WTC11 (cell line): ENCODE measurements around the gene PAQR4. TPM values are rescaled to one million over a fixed set of nuclear protein-coding genes. Genes with fewer than 3 reads are reported as not detected.
A peak's percentile ranks its signal among the peaks of the same experiment; 100 is the strongest.

Experiments used
- ATAC-seq: fragments of 200-7000 bp; cut with Tn5 transposase; 2 replicates; pipeline ENCODE4 v1.10.0; 2021; ENCODE audit warnings: mild to moderate bottlenecking, moderate library complexity
- CTCF ChIA-PET: fragments of 300-600 bp; sonication (Branson Sonifier 250); formaldehyde crosslinking; loops from one replicate; lab custom pipeline; 2021; ENCODE audit warnings: antibody characterized with exemption; lab: Charles Lee
- POLR2A ChIA-PET: fragments of 350-600 bp; sonication (Branson Sonifier 250); formaldehyde crosslinking; loops from one replicate; lab custom pipeline; 2021; ENCODE audit warnings: antibody characterized with exemption; lab: Charles Lee
- DNase-seq: peaks from one replicate; pipeline ENCODE4 v3.0.0; 2021; ENCODE audit warnings: low spot score
- H3K27ac Mint-ChIP-seq: 2 replicates; pipeline ENCODE4 v1.8.0; 2021; ENCODE audit warnings: mixed read lengths
- H3K27me3 Mint-ChIP-seq: 2 replicates; pipeline ENCODE4 v1.8.0; 2021; ENCODE audit warnings: low read depth, mild to moderate bottlenecking, moderate library complexity, mixed read lengths
- H3K36me3 Mint-ChIP-seq: 2 replicates; pipeline ENCODE4 v1.8.0; 2021; ENCODE audit warnings: mixed read lengths
- H3K4me1 Mint-ChIP-seq: 2 replicates; pipeline ENCODE4 v1.8.0; 2022; ENCODE audit warnings: mixed read lengths
- H3K4me3 Mint-ChIP-seq: 2 replicates; pipeline ENCODE4 v1.8.0; 2021; ENCODE audit warnings: mild to moderate bottlenecking, moderate library complexity, mixed read lengths
- H3K9me3 Mint-ChIP-seq: 2 replicates; pipeline ENCODE4 v1.8.0; 2021; ENCODE audit warnings: mixed read lengths
- AFF4 ChIP-seq: sonication (generic); formaldehyde crosslinking; IDR thresholded peaks from 2 replicates; pipeline ENCODE4 v1.8.1; 2023; ENCODE audit warnings: mild to moderate bottlenecking, missing genetic modification reagents, borderline replicate concordance
- ATF1 ChIP-seq: sonication (generic); formaldehyde crosslinking; IDR thresholded peaks from 2 replicates; pipeline ENCODE4 v1.8.1; 2023; ENCODE audit warnings: mild to moderate bottlenecking, moderate library complexity, missing genetic modification reagents
- E2F1 ChIP-seq: sonication (generic); formaldehyde crosslinking; IDR thresholded peaks from 2 replicates; pipeline ENCODE4 v1.8.0; 2022; ENCODE audit warnings: mild to moderate bottlenecking, missing genetic modification reagents
- ERG ChIP-seq: fragments of 250-450 bp; sonication (Bioruptor Pico); IDR thresholded peaks from 2 replicates; pipeline ENCODE4 v1.8.0; 2021; ENCODE audit warnings: mild to moderate bottlenecking
- FOXP1 ChIP-seq: sonication (generic); formaldehyde crosslinking; IDR thresholded peaks from 2 replicates; pipeline ENCODE4 v1.8.0; 2022; ENCODE audit warnings: missing genetic modification reagents, mild to moderate bottlenecking, moderate library complexity, borderline replicate concordance
- GRHL2 ChIP-seq: fragments of 250-450 bp; sonication (Bioruptor Pico); IDR thresholded peaks from 2 replicates; pipeline ENCODE4 v1.8.0; 2022; ENCODE audit warnings: mild to moderate bottlenecking, moderate library complexity; ENCODE audit not compliant: insufficient replicate concordance, severe bottlenecking
- IRF1 ChIP-seq: sonication (generic); formaldehyde crosslinking; IDR thresholded peaks from 2 replicates; pipeline ENCODE4 v1.8.0; 2023; ENCODE audit warnings: missing genetic modification reagents
- MAX ChIP-seq: sonication (generic); formaldehyde crosslinking; IDR thresholded peaks from 2 replicates; pipeline ENCODE4 v1.8.0; 2022; ENCODE audit warnings: mild to moderate bottlenecking, missing genetic modification reagents
- MLX ChIP-seq: sonication (generic); formaldehyde crosslinking; IDR thresholded peaks from 2 replicates; pipeline ENCODE4 v1.8.1; 2023; ENCODE audit warnings: mild to moderate bottlenecking, missing genetic modification reagents, moderate library complexity
- NFATC4 ChIP-seq: fragments of 250-450 bp; sonication (Bioruptor Pico); IDR thresholded peaks from 2 replicates; pipeline ENCODE4 v1.9.0; 2021; ENCODE audit warnings: mild to moderate bottlenecking
- NFYB ChIP-seq: sonication (generic); formaldehyde crosslinking; conservative IDR thresholded peaks from 2 replicates; pipeline ENCODE4 v1.8.0; 2022; ENCODE audit warnings: low read depth, missing genetic modification reagents
- PRRX2 ChIP-seq: fragments of 250-450 bp; sonication (Bioruptor Pico); IDR thresholded peaks from 2 replicates; pipeline ENCODE4 v1.8.0; 2021; ENCODE audit warnings: mild to moderate bottlenecking
- RELA ChIP-seq: sonication (generic); formaldehyde crosslinking; IDR thresholded peaks from 2 replicates; pipeline ENCODE4 v1.8.1; 2022; ENCODE audit warnings: missing genetic modification reagents, mild to moderate bottlenecking, borderline replicate concordance
- SMAD3 ChIP-seq: sonication (generic); formaldehyde crosslinking; IDR thresholded peaks from 2 replicates; pipeline ENCODE4 v1.8.0; 2022; ENCODE audit warnings: missing genetic modification reagents, mild to moderate bottlenecking, borderline replicate concordance
- SOX15 ChIP-seq: fragments of 250-450 bp; sonication (Bioruptor Pico); IDR thresholded peaks from 2 replicates; pipeline ENCODE4 v1.9.0; 2021; ENCODE audit warnings: mild to moderate bottlenecking
- STAT6 ChIP-seq: sonication (generic); formaldehyde crosslinking; conservative IDR thresholded peaks from 2 replicates; pipeline ENCODE4 v1.8.1; 2023; ENCODE audit warnings: mild to moderate bottlenecking, low read depth, missing genetic modification reagents, moderate library complexity
- TP53 ChIP-seq: sonication (generic); formaldehyde crosslinking; IDR thresholded peaks from 2 replicates; pipeline ENCODE4 v1.8.1; 2023; ENCODE audit warnings: mild to moderate bottlenecking, missing genetic modification reagents
- ZNF219 ChIP-seq: sonication (generic); formaldehyde crosslinking; IDR thresholded peaks from 2 replicates; pipeline ENCODE4 v1.8.0; 2023; ENCODE audit warnings: missing genetic modification reagents, mild to moderate bottlenecking, borderline replicate concordance
- ZNF317 ChIP-seq: sonication (generic); formaldehyde crosslinking; IDR thresholded peaks from 2 replicates; pipeline ENCODE4 v1.8.1; 2023; ENCODE audit warnings: low read depth, mild to moderate bottlenecking, moderate library complexity, missing genetic modification reagents, borderline replicate concordance
- ZNF423 ChIP-seq: fragments of 250-450 bp; sonication (Bioruptor Pico); IDR thresholded peaks from 2 replicates; pipeline ENCODE4 v2.1.2; 2022; ENCODE audit warnings: mild to moderate bottlenecking, moderate library complexity
- total RNA-seq: library from RNA; stranded (reverse); gene quantifications from 3 replicates; pipeline ENCODE4 v1.2.3, GENCODE V29; 2021
- TF ChIP-seq, protein P1 (sequence below): sonication (generic); formaldehyde crosslinking; IDR thresholded peaks from 2 replicates; pipeline ENCODE4 v1.8.1; 2023; ENCODE audit warnings: mild to moderate bottlenecking, missing genetic modification reagents

PAQR4 gene
- total RNA-seq, 1 experiment from 2014 or later = 32.4 TPM

GRCh38 chr16:3000540-3000939 lies 31.4 kb downstream of the PAQR4 start:
- ATAC-seq (no peak), DNase-seq (no peak)
- no peaks in the 10 kb centered on the region for H3K9me3 Mint-ChIP-seq
- no peaks in the 10 kb centered on the region for H3K27me3 Mint-ChIP-seq
- H3K4me3 Mint-ChIP-seq = no peak overlapping the region
- peaks cover 8% of the 10 kb centered on the region for H3K4me1 Mint-ChIP-seq
- ChIA-PET POLR2A (interaction anchor here (1.0 to 13.9 kb wide), 3 partner anchors 21 to 31 kb away, joined by 3 to 502 read pairs (median 3); partner anchors contain the start of genes CLDN6, HCFC1R1, THOC6 and TNFRSF12A), CTCF (interaction anchor here (0.9 to 13.4 kb wide), 15 partner anchors 9 to 162 kb away, joined by 3 to 355 read pairs (median 6); partner anchors contain the start of genes CLDN6, CLDN9, HCFC1R1 and THOC6)
- TF ChIP-seq NFATC4 (CRISPR knock-in tag) (no peak), FOXP1 (CRISPR knock-in tag) (no peak), E2F1 (CRISPR knock-in tag) (no peak), ZNF423 (CRISPR knock-in tag) (no peak), RELA (CRISPR knock-in tag) (no peak), TP53 (CRISPR knock-in tag) (no peak), SOX15 (CRISPR knock-in tag) (no peak)
- TF ChIP-seq, protein P1, sequence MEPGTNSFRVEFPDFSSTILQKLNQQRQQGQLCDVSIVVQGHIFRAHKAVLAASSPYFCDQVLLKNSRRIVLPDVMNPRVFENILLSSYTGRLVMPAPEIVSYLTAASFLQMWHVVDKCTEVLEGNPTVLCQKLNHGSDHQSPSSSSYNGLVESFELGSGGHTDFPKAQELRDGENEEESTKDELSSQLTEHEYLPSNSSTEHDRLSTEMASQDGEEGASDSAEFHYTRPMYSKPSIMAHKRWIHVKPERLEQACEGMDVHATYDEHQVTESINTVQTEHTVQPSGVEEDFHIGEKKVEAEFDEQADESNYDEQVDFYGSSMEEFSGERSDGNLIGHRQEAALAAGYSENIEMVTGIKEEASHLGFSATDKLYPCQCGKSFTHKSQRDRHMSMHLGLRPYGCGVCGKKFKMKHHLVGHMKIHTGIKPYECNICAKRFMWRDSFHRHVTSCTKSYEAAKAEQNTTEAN (CRISPR knock-in tag) = no peak
- no peak overlapping the region for H3K27ac Mint-ChIP-seq
- H3K36me3 Mint-ChIP-seq = no peaks in the 10 kb centered on the region

DNA sequence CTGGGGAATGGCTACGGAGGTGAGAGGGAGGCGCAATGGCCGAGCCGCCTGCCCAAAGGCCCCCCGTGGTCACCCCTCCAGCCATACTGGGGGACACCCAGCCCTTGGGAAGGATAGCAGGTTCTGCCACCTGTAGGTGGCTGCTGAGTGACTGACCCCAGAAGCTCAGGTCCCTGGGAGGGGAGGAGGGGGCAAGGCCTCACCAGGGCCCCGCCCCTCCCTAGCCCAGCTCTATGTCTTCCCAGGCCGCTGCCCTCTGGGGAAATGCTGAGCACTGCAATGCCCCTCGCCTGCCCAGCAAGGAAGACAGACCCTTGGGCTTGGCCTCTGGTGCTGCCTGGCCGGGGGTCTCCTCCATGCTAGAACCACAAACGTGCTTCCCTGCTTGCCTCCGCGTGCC lies 32.2 kb downstream of the PAQR4 start:
- Mint-ChIP-seq H3K36me3 (no peaks in the 10 kb centered on the region), H3K4me1 (peaks cover 14% of the 10 kb centered on the region), H3K27me3 (no peaks in the 10 kb centered on the region), H3K27ac (peak overlapping the region; percentile 77; the same call in 1 of the 2 replicates), H3K9me3 (no peaks in the 10 kb centered on the region), H3K4me3 (no peak overlapping the region)
- POLR2A ChIA-PET = interaction anchor here (1.0 to 13.9 kb wide), 3 partner anchors 20 to 31 kb away, joined by 3 to 502 read pairs (median 3); partner anchors contain the start of genes CLDN6, HCFC1R1, THOC6 and TNFRSF12A
- CTCF ChIA-PET = interaction anchor here (0.6 to 13.4 kb wide), 20 partner anchors 9 to 163 kb away, joined by 3 to 355 read pairs (median 6); partner anchors contain the start of genes CLDN6, CLDN9, HCFC1R1 and KREMEN2
- peak; percentile 11 for ATAC-seq
- peak; percentile 50 for DNase-seq
- TF ChIP-seq AFF4 (CRISPR knock-in tag) = no peak
- TF ChIP-seq STAT6 (CRISPR knock-in tag) = no peak
- no peak for TF ChIP-seq PRRX2
- no peak for TF ChIP-seq MAX
- no peak for TF ChIP-seq ZNF219 (CRISPR knock-in tag)
- no peak for TF ChIP-seq GRHL2 (CRISPR knock-in tag)
- TF ChIP-seq IRF1 (CRISPR knock-in tag) = no peak
- TF ChIP-seq ZNF317 (CRISPR knock-in tag) = no peak
- TF ChIP-seq SMAD3 (CRISPR knock-in tag) = no peak
- TF ChIP-seq MLX (CRISPR knock-in tag) = no peak
- no peak for TF ChIP-seq NFYB
- TF ChIP-seq ERG (CRISPR knock-in tag) = no peak
- TF ChIP-seq ATF1 (CRISPR knock-in tag) = no peak
